ENCODE measurements around the gene DISC1. TPM values are rescaled to one million over a fixed set of nuclear protein-coding genes. Genes with fewer than 3 reads are reported as not detected.
"Not testable (repeated sequence)": the region's sequence is repeated elsewhere in the genome, so short reads cannot be mapped to it uniquely, and the experiment has no call there.

Gene DISC1
- polyA plus RNA-seq, 1 of the 3 experiments (the other 2 are of a cell fraction), result 1.7 TPM

GRCh38 chr1:231785073-231785472, 158.5 kb downstream of the DISC1 start:
- H3K4me1 ChIP-seq (ENCODE audit: control insufficient read depth in 1 of 2, insufficient read depth in 2 of 2, low read depth in 1 of 2, low read length in 1 of 2); H3K9ac ChIP-seq; H3K27ac ChIP-seq (ENCODE audit: low read depth in 2 of 2, low read length in 1 of 2); H3K9me2 ChIP-seq; H3K4me3 ChIP-seq (ENCODE audit: low read depth in 2 of 2, low read length in 1 of 2); H3K4me2 ChIP-seq; H3K9me3 ChIP-seq; H3K36me3 ChIP-seq (replicated peaks in 1 of 2; ENCODE audit: control insufficient read depth in 1 of 2, insufficient read depth in 2 of 2, low read length in 1 of 2); H3K27me3 ChIP-seq (ENCODE audit: insufficient read depth); H4K20me1 ChIP-seq (ENCODE audit: insufficient read depth); H3K79me2 ChIP-seq (ENCODE audit: insufficient read depth); POLR2A ChIA-PET; H2AFZ ChIP-seq (ENCODE audit: low read depth); H3F3A ChIP-seq (replicated peaks; ENCODE audit: insufficient read depth); DNase-seq: not testable (repeated sequence)
- CTCF ChIA-PET, result interaction anchor here (0.9 to 1.2 kb wide), 2 partner anchors 10 to 63 kb away, joined by 3 to 4 read pairs; no protein-coding TSS in a partner anchor
- WGBS (ENCODE audit: low lambda C conversion rate), result 84% methylated on average over 2 of the region's 2 CpGs

- Histone ChIP-seq H3K79me2 (ENCODE audit: insufficient read depth) (no peaks in the 10 kb centered on the region), H3K9ac (no peak overlapping the region), H3K9me2 (no peaks in the 10 kb centered on the region), H3F3A (replicated peaks; ENCODE audit: insufficient read depth) (no peaks in the 10 kb centered on the region), H3K36me3 (replicated peaks in 1 of 2; ENCODE audit: control insufficient read depth in 1 of 2, insufficient read depth in 2 of 2, low read length in 1 of 2) (no peaks in the 10 kb centered on the region), H2AFZ (ENCODE audit: low read depth) (no peak overlapping the region), H3K9me3 (no peaks in the 10 kb centered on the region), H3K4me2 (no peak overlapping the region), H4K20me1 (ENCODE audit: insufficient read depth) (no peaks in the 10 kb centered on the region), H3K27me3 (ENCODE audit: insufficient read depth) (no peaks in the 10 kb centered on the region), H3K4me1 (ENCODE audit: control insufficient read depth in 1 of 2, insufficient read depth in 2 of 2, low read depth in 1 of 2, low read length in 1 of 2) (no peaks in the 10 kb centered on the region; a peak in 1 of 4 replicates), H3K27ac (ENCODE audit: low read depth in 2 of 2, low read length in 1 of 2) (no peak overlapping the region), H3K4me3 (ENCODE audit: low read depth in 2 of 2, low read length in 1 of 2) (no peak overlapping the region)
- POLR2A ChIA-PET, result no interaction called here
- WGBS (ENCODE audit: low lambda C conversion rate), result 82% methylated on average over 1 of the region's 1 CpG
- CTCF ChIA-PET, result no interaction called here
- no peak for TF ChIP-seq JUND (IDR thresholded peaks at IDR 0.05)
- no peak for TF ChIP-seq NRF1 (IDR thresholded peaks at IDR 0.05; ENCODE audit: low read depth, low read length)
- no peak for TF ChIP-seq POLR2AphosphoS5 (IDR thresholded peaks at IDR 0.05; ENCODE audit: low read depth, low read length)
- TF ChIP-seq ELF1 (IDR thresholded peaks at IDR 0.05), result no peak
- no peak for TF ChIP-seq FOXJ3 (CRISPR knock-in tag; IDR thresholded peaks at IDR 0.05)
- no peak for TF ChIP-seq MAX (IDR thresholded peaks at IDR 0.05; ENCODE audit: low read depth)
- TF ChIP-seq MEF2A (IDR thresholded peaks at IDR 0.05; ENCODE audit: borderline replicate concordance, low read depth), result no peak
- TF ChIP-seq RAD21 (IDR thresholded peaks at IDR 0.05; ENCODE audit: low read length), result no peak
- no peak for TF ChIP-seq CHD2 (IDR thresholded peaks at IDR 0.05; ENCODE audit: low read length, partially characterized antibody)
- no peak for TF ChIP-seq GABPA (IDR thresholded peaks at IDR 0.05; ENCODE audit: low read depth)
- TF ChIP-seq SMC3 (IDR thresholded peaks at IDR 0.05; ENCODE audit: low read depth, low read length), result no peak
- TF ChIP-seq SIN3A (IDR thresholded peaks at IDR 0.05; ENCODE audit: borderline replicate concordance, low read depth, low read length), result no peak
- no peak for TF ChIP-seq FOXM1 (IDR thresholded peaks at IDR 0.05; ENCODE audit: low read depth)
- no peak for TF ChIP-seq TAF1 (IDR thresholded peaks at IDR 0.05; ENCODE audit: borderline replicate concordance, low read depth, low read length)
- no peak for TF ChIP-seq IRF3 (IDR thresholded peaks at IDR 0.05; ENCODE audit: low read depth, low read length)
- TF ChIP-seq TCF12 (IDR thresholded peaks at IDR 0.05), result no peak
- no peak for DNase-seq
These were observed 159.5 kb downstream of the DISC1 start for GRCh38 chr1:231786126-231786525.

Data from SK-N-SH (cell line).